GM18907 (cell line): ENCODE measurements around the gene ROR1.
"Not testable (repeated sequence)": the region's sequence is repeated elsewhere in the genome, so short reads cannot be mapped to it uniquely, and the experiment has no call there.

Experiments used
- ATAC-seq: cut with Tn5 transposase; IDR thresholded peaks from one replicate; pipeline ENCODE4 v1.9.1; 2021; ENCODE audit warnings: mild to moderate bottlenecking, moderate library complexity; ENCODE audit not compliant: unreplicated experiment

Gene ROR1

GRCh38 chr1:63819795-63820194 is 46.0 kb downstream of the ROR1 start:
- no peak for ATAC-seq

- no peak for ATAC-seq
Measured at GRCh38 chr1:63821091-63822005, 47.5 kb downstream of the ROR1 start.

GRCh38 chr1:63822540-63822939 is 48.7 kb downstream of the ROR1 start:
- no peak for ATAC-seq

GRCh38 chr1:63824451-63824850 is 50.6 kb downstream of the ROR1 start:
- ATAC-seq = no peak

- ATAC-seq = no peak
Measured at GRCh38 chr1:63825111-63825510, 51.3 kb downstream of the ROR1 start.

GRCh38 chr1:63826246-63826861 is 52.5 kb downstream of the ROR1 start:
- not testable (repeated sequence) for ATAC-seq

- peak; percentile 20 for ATAC-seq
Measured at GRCh38 chr1:63827411-63828321, 53.8 kb downstream of the ROR1 start.

- ATAC-seq = peak; percentile 88
Measured at GRCh38 chr1:63828322-63829044, 54.7 kb downstream of the ROR1 start.

GRCh38 chr1:63829349-63830327 is 55.8 kb downstream of the ROR1 start:
- ATAC-seq = no peak

- ATAC-seq = no peak
Measured at GRCh38 chr1:63831409-63831808, 57.6 kb downstream of the ROR1 start.

GRCh38 chr1:63833363-63834119 is 59.7 kb downstream of the ROR1 start:
- ATAC-seq = no peak

GRCh38 chr1:63835128-63835527 is 61.3 kb downstream of the ROR1 start:
- no peak for ATAC-seq

- no peak for ATAC-seq
Measured at GRCh38 chr1:63836374-63836773, 62.6 kb downstream of the ROR1 start.

- ATAC-seq = no peak
Measured at GRCh38 chr1:63836830-63837229, 63.0 kb downstream of the ROR1 start.

GRCh38 chr1:63843010-63843409 is 69.2 kb downstream of the ROR1 start:
- ATAC-seq = no peak

- ATAC-seq = no peak
Measured at GRCh38 chr1:63843884-63844283, 70.1 kb downstream of the ROR1 start.

GRCh38 chr1:63845346-63845745 is 71.5 kb downstream of the ROR1 start:
- ATAC-seq = no peak

GRCh38 chr1:63847308-63847910 is 73.6 kb downstream of the ROR1 start:
- ATAC-seq = no peak
